ENCODE data around the gene TBPL1. TPM values are rescaled to one million over a fixed set of nuclear protein-coding genes. Genes with fewer than 3 reads are reported as not detected.
A peak's percentile ranks its signal among the peaks of the same experiment; 100 is the strongest.

Gene TBPL1
- total and polyA plus RNA-seq, 9 of the 15 experiments (the other 6 are each of a cell fraction or from before 2014, with no cell fraction given): 78.1 to 152 (median 107) TPM

- no peak for TF ChIP-seq ZBTB9 (CRISPR knock-in tag; IDR thresholded peaks at IDR 0.05)
- TF ChIP-seq NR2F6 (CRISPR knock-in tag; IDR thresholded peaks at IDR 0.05): no peak
- TF ChIP-seq PHB (CRISPR knock-in tag; IDR thresholded peaks at IDR 0.05): no peak
- TF ChIP-seq U2AF1 (optimal IDR thresholded peaks at IDR 0.05; ENCODE audit: low read depth, low read length): no peak
- no peak for TF ChIP-seq ZNF407 (IDR thresholded peaks at IDR 0.05; ENCODE audit: low read depth)
- TF ChIP-seq FOXJ3 (CRISPR knock-in tag; IDR thresholded peaks at IDR 0.05): no peak
- TF ChIP-seq SFPQ (IDR thresholded peaks at IDR 0.05; ENCODE audit: low read depth, low read length): no peak
- TF ChIP-seq RBM39 (optimal IDR thresholded peaks at IDR 0.05; ENCODE audit: low read depth, low read length): no peak
- TF ChIP-seq ERF (CRISPR knock-in tag; IDR thresholded peaks at IDR 0.05): no peak
- no peak for TF ChIP-seq MYBL2 (IDR thresholded peaks at IDR 0.05; ENCODE audit: low read depth)
- TF ChIP-seq MYBL2 (CRISPR knock-in tag; IDR thresholded peaks at IDR 0.05; ENCODE audit: borderline replicate concordance): no peak
- no peak for TF ChIP-seq BRF2 (IDR thresholded peaks at IDR 0.05; ENCODE audit: borderline replicate concordance, insufficient read depth, insufficient read length)
- no peak for TF ChIP-seq CREB1 (IDR thresholded peaks at IDR 0.05)
- no peak for TF ChIP-seq CREB1 (CRISPR knock-in tag; IDR thresholded peaks at IDR 0.05)
- no peak for TF ChIP-seq U2AF2 (optimal IDR thresholded peaks at IDR 0.05; ENCODE audit: low read depth, low read length)
- TF ChIP-seq ZNF316 (IDR thresholded peaks at IDR 0.05): peak; percentile 99
These were observed 2.8 kb downstream of the TBPL1 start (continued) for GRCh38 chr6:133955582-133956415.

All from K562 (cell line).